H9 (cell line): Measurements from ENCODE around the gene STRADA. TPM values are rescaled to one million over a fixed set of nuclear protein-coding genes. Genes with fewer than 3 reads are reported as not detected.

Source experiments
- DNase-seq: peaks from one replicate; pipeline ENCODE4 v3.0.0-alpha.2; 2017
- H2AFZ ChIP-seq: one replicate; pipeline ENCODE4 v1.6.1; 2013; ENCODE audit warnings: mild to moderate bottlenecking, low read length, control low read depth, moderate library complexity
- H2AK5ac ChIP-seq: 2 replicates; pipeline ENCODE4 v1.6.1; 2013; ENCODE audit warnings: low read length, control low read depth, mixed read lengths; ENCODE audit not compliant: insufficient read length
- H2BK120ac ChIP-seq: one replicate; pipeline ENCODE4 v1.6.1; 2013; ENCODE audit warnings: low read depth, mild to moderate bottlenecking, low read length, control low read depth, inconsistent platforms; ENCODE audit not compliant: poor library complexity, severe bottlenecking
- H2BK12ac ChIP-seq: 2 replicates; pipeline ENCODE4 v1.6.1; 2013; ENCODE audit warnings: low read length, control low read depth, mixed read lengths, low read depth; ENCODE audit not compliant: insufficient read length
- H2BK15ac ChIP-seq: 2 replicates; pipeline ENCODE4 v1.6.1; 2013; ENCODE audit warnings: low read depth, low read length, control low read depth
- H2BK20ac ChIP-seq: one replicate; pipeline ENCODE4 v1.6.1; 2013; ENCODE audit warnings: low read depth, mild to moderate bottlenecking, low read length, control low read depth, inconsistent platforms; ENCODE audit not compliant: poor library complexity, severe bottlenecking
- H2BK5ac ChIP-seq: 2 replicates; pipeline ENCODE4 v1.6.1; 2013; ENCODE audit warnings: low read length, control low read depth, mixed read lengths; ENCODE audit not compliant: insufficient read length
- H3K14ac ChIP-seq: 2 replicates; pipeline ENCODE4 v1.6.1; 2013; ENCODE audit warnings: low read length, control low read depth; ENCODE audit not compliant: insufficient read depth
- H3K18ac ChIP-seq: 2 replicates; pipeline ENCODE4 v1.6.1; 2013; ENCODE audit warnings: low read depth, mild to moderate bottlenecking, mixed read lengths, low read length, control low read depth; ENCODE audit not compliant: insufficient read length
- H3K23ac ChIP-seq: 2 replicates; pipeline ENCODE4 v1.6.1; 2013; ENCODE audit warnings: low read length, control low read depth, mixed read lengths, low read depth; ENCODE audit not compliant: insufficient read length
- H3K23me2 ChIP-seq: 2 replicates; pipeline ENCODE4 v1.6.1; 2013; ENCODE audit warnings: low read depth, mild to moderate bottlenecking, mixed read lengths, low read length, control low read depth; ENCODE audit not compliant: insufficient read length, poor library complexity, severe bottlenecking
- H3K27ac ChIP-seq: 2 replicates; pipeline ENCODE4 v1.5.1; 2013; ENCODE audit warnings: low read length, control low read depth, mixed read lengths, low read depth; ENCODE audit not compliant: insufficient read length
- H3K27me3 ChIP-seq: 2 replicates; pipeline ENCODE4 v1.6.1; 2013; ENCODE audit warnings: low read length, control low read depth, inconsistent platforms; ENCODE audit not compliant: insufficient read depth
- H3K4ac ChIP-seq: 2 replicates; pipeline ENCODE4 v1.6.1; 2013; ENCODE audit warnings: low read depth, mild to moderate bottlenecking, control low read depth, inconsistent platforms, low read length, moderate library complexity
- H3K4me1 ChIP-seq: 2 replicates; pipeline ENCODE4 v1.6.1; 2013; ENCODE audit warnings: low read length, control low read depth, inconsistent platforms; ENCODE audit not compliant: insufficient read depth
- H3K4me2 ChIP-seq: 2 replicates; pipeline ENCODE4 v1.6.1; 2013; ENCODE audit warnings: low read length, control low read depth, mixed read lengths; ENCODE audit not compliant: insufficient read length, insufficient read depth
- H3K56ac ChIP-seq: 2 replicates; pipeline ENCODE4 v1.6.1; 2013; ENCODE audit warnings: low read depth, mild to moderate bottlenecking, mixed read lengths, low read length, control low read depth; ENCODE audit not compliant: insufficient read length
- H3K79me1 ChIP-seq: 2 replicates; pipeline ENCODE4 v1.6.1; 2013; ENCODE audit warnings: low read depth, mild to moderate bottlenecking, moderate library complexity, low read length, control low read depth, inconsistent platforms; ENCODE audit not compliant: insufficient read depth, poor library complexity, severe bottlenecking
- H3K79me2 ChIP-seq: 2 replicates; pipeline ENCODE4 v1.6.1; 2013; ENCODE audit warnings: low read length, control low read depth, inconsistent platforms; ENCODE audit not compliant: insufficient read depth
- H3K9ac ChIP-seq: 2 replicates; pipeline ENCODE4 v1.6.1; 2013; ENCODE audit warnings: low read length, control low read depth, mixed read lengths; ENCODE audit not compliant: insufficient read length; ENCODE audit errors: extremely low read depth
- H3K9me3 ChIP-seq: one replicate; pipeline ENCODE4 v1.6.1; 2013; ENCODE audit warnings: low read depth, low read length, inconsistent platforms; ENCODE audit not compliant: control insufficient read depth
- H3T11ph ChIP-seq: one replicate; pipeline ENCODE4 v1.6.1; 2013; ENCODE audit warnings: mild to moderate bottlenecking, low read length, control low read depth, inconsistent platforms
- H4K20me1 ChIP-seq: one replicate; pipeline ENCODE4 v1.6.1; 2013; ENCODE audit not compliant: control insufficient read depth, insufficient read length, insufficient read depth
- H4K5ac ChIP-seq: 2 replicates; pipeline ENCODE4 v1.6.1; 2013; ENCODE audit warnings: low read depth, mild to moderate bottlenecking, mixed read lengths, low read length, control low read depth; ENCODE audit not compliant: insufficient read length
- H4K8ac ChIP-seq: replicated peaks from 2 replicates; pipeline ENCODE4 v1.6.1; 2013; ENCODE audit warnings: low read length, control low read depth, mixed read lengths, low read depth; ENCODE audit not compliant: insufficient read length
- H4K91ac ChIP-seq: 2 replicates; pipeline ENCODE4 v1.6.1; 2013; ENCODE audit warnings: low read depth, mild to moderate bottlenecking, moderate library complexity, mixed read lengths, low read length, control low read depth; ENCODE audit not compliant: insufficient read length
- H3K27ac Mint-ChIP-seq, 3 experiments: 2 replicates in 2 of 3; 3 replicates in 1 of 3; pipeline ENCODE4 v1.8.0; 2020 to 2021; ENCODE audit warnings: mixed read lengths in 3 of 3, mild to moderate bottlenecking in 1 of 3, moderate library complexity in 1 of 3
- H3K27me3 Mint-ChIP-seq: 2 replicates; pipeline ENCODE4 v1.8.0; 2021; ENCODE audit warnings: low read depth, mild to moderate bottlenecking, moderate library complexity, mixed read lengths
- H3K36me3 Mint-ChIP-seq, 3 experiments: 2 replicates in 2 of 3; 3 replicates in 1 of 3; pipeline ENCODE4 v1.8.0; 2020 to 2021; ENCODE audit warnings: low read depth in 3 of 3, mixed read lengths in 3 of 3; ENCODE audit not compliant: insufficient read depth in 1 of 3
- H3K4me1 Mint-ChIP-seq, 2 experiments: 2 replicates each; pipeline ENCODE4 v1.8.0; 2020; ENCODE audit warnings: mixed read lengths in 2 of 2
- H3K4me3 Mint-ChIP-seq, 2 experiments: 2 replicates in 1 of 2; 3 replicates in 1 of 2; pipeline ENCODE4 v1.8.0; 2020 to 2021; ENCODE audit warnings: mild to moderate bottlenecking in 2 of 2, mixed read lengths in 2 of 2, moderate library complexity in 1 of 2
- H3K9me3 Mint-ChIP-seq, 2 experiments: 2 replicates in 1 of 2; 3 replicates in 1 of 2; pipeline ENCODE4 v1.8.0; 2020; ENCODE audit warnings: mild to moderate bottlenecking in 2 of 2, mixed read lengths in 2 of 2, moderate library complexity in 1 of 2
- WGBS: extraction: QIAGEN DNeasy Blood & Tissue Kit; methylation state at CpG from one replicate; pipeline ENCODE4 v1.1.7; 2013; ENCODE audit warnings: missing lambda C conversion rate, low lambda C conversion rate, mixed read lengths; ENCODE audit not compliant: insufficient read length; ENCODE audit errors: extremely low coverage; 5-methylcytosine and 5-hydroxymethylcytosine counted together
- total RNA-seq: library from RNA; stranded (reverse); gene quantifications from 2 replicates; pipeline ENCODE4 v1.2.1, GENCODE V29; 2021
- TF ChIP-seq, protein P1 (sequence below): fragments of 200-600 bp; sonication (generic); conservative IDR thresholded peaks from 3 replicates; pipeline ENCODE4 v1.8.0; 2021; ENCODE audit warnings: antibody characterized with exemption, mild to moderate bottlenecking

STRADA gene
- total RNA-seq, 1 experiment from 2014 or later = 35.0 TPM

DNA sequence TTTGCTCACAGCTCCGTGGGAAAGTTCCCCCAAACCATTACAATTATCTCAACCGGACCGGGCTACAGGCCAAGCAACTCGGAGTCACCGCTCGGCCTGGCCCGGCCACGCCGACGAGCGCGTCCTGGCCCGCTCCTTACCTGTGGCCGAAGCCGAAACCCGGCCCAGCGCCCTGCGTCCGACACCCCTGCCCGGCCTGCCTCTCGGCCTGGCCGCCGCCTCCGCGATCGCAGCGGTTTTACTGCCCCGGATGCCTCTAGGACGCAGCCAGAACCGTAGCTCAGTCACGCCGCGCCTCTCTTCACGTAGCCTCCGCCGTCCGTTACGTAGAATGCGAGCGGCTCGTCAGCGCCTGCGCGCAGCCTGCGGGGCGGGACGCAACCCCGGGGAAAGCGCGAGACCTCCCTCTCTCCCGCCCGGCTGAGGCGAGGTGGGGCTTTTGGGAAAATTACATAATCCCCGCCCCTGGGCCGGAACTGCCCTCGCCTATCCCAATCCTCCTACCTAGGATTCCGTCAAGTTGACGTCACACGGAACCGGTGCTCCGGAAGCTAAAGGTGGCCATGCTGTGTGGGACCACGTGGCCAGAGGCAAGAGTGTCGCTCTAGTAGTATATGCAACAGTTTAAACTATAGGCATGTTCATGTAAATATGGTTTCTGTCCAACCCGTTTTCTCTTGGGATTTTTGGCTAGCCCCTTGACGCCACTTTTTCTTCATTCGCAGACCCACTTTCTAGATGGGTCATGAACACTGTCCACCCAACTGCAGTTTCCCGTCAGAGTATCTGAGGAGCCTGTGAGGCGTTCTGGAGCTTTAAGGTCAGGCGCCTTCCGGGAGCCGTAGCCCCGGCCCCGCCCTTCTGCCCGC is 31.9 kb upstream of the STRADA start, which contains the start of gene CCDC47:
CCDC47 (minus strand) TSS at position 326 of the 869 bp plus-strand sequence. CDS start 7,422 bp downstream, outside the sequence.
- H2BK12ac ChIP-seq = no peak within 1 kb of the TSS
- peak within 1 kb of the TSS; percentile 86 for H3K9ac ChIP-seq
- no peaks in the 10 kb centered on the region for H3K27me3 Mint-ChIP-seq
- peaks cover 25 to 35% (median 31%) of the 10 kb centered on the region in 3 experiments for H3K36me3 Mint-ChIP-seq
- no peak within 1 kb of the TSS; the same call in 1 of the 2 replicates for H3K4ac ChIP-seq
- H2BK5ac ChIP-seq = peak within 1 kb of the TSS; percentile 61
- no peak within 1 kb of the TSS for H2AK5ac ChIP-seq
- no peak within 1 kb of the TSS for H3K23ac ChIP-seq
- peak within 1 kb of the TSS; percentile 99 to 100 for H3K4me3 Mint-ChIP-seq
- no peak within 1 kb of the TSS for H2AFZ ChIP-seq
- whole genome bisulfite sequencing = no CpG with 5 or more reads among the region's 74 CpGs
- H3T11ph ChIP-seq = peak within 1 kb of the TSS; percentile 80
- no peak within 1 kb of the TSS for H4K8ac ChIP-seq
- no peak within 1 kb of the TSS for H2BK20ac ChIP-seq
- DNase-seq = peak; percentile 100
- peak within 1 kb of the TSS; percentile 98 for H3K4me2 ChIP-seq
- peaks cover 63% of the 10 kb centered on the region for H3K79me2 ChIP-seq
- no peaks in the 10 kb centered on the region for H3K9me3 ChIP-seq
- peak within 1 kb of the TSS; percentile 58; the same call in 1 of the 2 replicates for H2BK15ac ChIP-seq
- H3K18ac ChIP-seq = peak within 1 kb of the TSS; percentile 91
- H3K23me2 ChIP-seq = peaks cover 9% of the 10 kb centered on the region
- H2BK120ac ChIP-seq = peak within 1 kb of the TSS; percentile 93
- H3K79me1 ChIP-seq = no peaks in the 10 kb centered on the region
- H3K27ac ChIP-seq = peak within 1 kb of the TSS; percentile 93
- H4K20me1 ChIP-seq = no peaks in the 10 kb centered on the region
- H3K14ac ChIP-seq = peak within 1 kb of the TSS; percentile 96; the same call in 1 of the 2 replicates
- peak within 1 kb of the TSS; percentile 28 for H3K56ac ChIP-seq
- H3K4me1 ChIP-seq = no peaks in the 10 kb centered on the region; the same call in 1 of the 2 replicates
- peak within 1 kb of the TSS; percentile 100 for H3K27ac Mint-ChIP-seq
- TF ChIP-seq, protein P1, sequence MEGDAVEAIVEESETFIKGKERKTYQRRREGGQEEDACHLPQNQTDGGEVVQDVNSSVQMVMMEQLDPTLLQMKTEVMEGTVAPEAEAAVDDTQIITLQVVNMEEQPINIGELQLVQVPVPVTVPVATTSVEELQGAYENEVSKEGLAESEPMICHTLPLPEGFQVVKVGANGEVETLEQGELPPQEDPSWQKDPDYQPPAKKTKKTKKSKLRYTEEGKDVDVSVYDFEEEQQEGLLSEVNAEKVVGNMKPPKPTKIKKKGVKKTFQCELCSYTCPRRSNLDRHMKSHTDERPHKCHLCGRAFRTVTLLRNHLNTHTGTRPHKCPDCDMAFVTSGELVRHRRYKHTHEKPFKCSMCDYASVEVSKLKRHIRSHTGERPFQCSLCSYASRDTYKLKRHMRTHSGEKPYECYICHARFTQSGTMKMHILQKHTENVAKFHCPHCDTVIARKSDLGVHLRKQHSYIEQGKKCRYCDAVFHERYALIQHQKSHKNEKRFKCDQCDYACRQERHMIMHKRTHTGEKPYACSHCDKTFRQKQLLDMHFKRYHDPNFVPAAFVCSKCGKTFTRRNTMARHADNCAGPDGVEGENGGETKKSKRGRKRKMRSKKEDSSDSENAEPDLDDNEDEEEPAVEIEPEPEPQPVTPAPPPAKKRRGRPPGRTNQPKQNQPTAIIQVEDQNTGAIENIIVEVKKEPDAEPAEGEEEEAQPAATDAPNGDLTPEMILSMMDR = no peak
- no peaks in the 10 kb centered on the region for H3K9me3 Mint-ChIP-seq
- no peak within 1 kb of the TSS for H4K91ac ChIP-seq
- no peaks in the 10 kb centered on the region for H3K27me3 ChIP-seq
- H4K5ac ChIP-seq = no peak within 1 kb of the TSS
- H3K4me1 Mint-ChIP-seq = peaks cover 20 to 21% of the 10 kb centered on the region in 2 experiments
